Measurements from ENCODE around the gene SLC39A11. TPM values are rescaled to one million over a fixed set of nuclear protein-coding genes. Genes with fewer than 3 reads are reported as not detected.

Gene SLC39A11
- total RNA-seq, 1 experiment from 2014 or later = 15.8 TPM

DNA sequence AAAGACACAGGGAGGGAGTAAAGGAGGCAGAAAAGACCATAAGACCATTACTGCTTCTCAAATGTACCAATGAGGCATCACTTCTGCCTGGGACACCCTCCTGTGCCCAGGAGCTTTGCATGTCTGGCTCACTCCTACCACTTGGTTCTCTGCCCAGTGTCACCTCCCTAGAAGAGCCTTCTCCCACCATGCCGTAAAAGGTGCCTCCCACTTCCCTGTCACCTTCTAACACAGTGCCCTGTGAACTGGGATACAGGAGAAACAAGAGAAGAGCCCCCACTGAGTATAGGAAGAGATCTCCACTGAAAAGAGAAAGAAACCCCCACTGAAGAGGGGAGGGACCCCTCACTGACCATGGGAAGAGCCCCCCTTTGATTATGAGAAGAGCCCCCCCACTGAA, 486.9 kb downstream of the SLC39A11 start:
- no peaks in the 10 kb centered on the region for H3K9me3 Mint-ChIP-seq (ENCODE audit: unreplicated experiment)
- H3K4me3 Mint-ChIP-seq (ENCODE audit: unreplicated experiment) = no peak overlapping the region
- TF ChIP-seq, protein P1, sequence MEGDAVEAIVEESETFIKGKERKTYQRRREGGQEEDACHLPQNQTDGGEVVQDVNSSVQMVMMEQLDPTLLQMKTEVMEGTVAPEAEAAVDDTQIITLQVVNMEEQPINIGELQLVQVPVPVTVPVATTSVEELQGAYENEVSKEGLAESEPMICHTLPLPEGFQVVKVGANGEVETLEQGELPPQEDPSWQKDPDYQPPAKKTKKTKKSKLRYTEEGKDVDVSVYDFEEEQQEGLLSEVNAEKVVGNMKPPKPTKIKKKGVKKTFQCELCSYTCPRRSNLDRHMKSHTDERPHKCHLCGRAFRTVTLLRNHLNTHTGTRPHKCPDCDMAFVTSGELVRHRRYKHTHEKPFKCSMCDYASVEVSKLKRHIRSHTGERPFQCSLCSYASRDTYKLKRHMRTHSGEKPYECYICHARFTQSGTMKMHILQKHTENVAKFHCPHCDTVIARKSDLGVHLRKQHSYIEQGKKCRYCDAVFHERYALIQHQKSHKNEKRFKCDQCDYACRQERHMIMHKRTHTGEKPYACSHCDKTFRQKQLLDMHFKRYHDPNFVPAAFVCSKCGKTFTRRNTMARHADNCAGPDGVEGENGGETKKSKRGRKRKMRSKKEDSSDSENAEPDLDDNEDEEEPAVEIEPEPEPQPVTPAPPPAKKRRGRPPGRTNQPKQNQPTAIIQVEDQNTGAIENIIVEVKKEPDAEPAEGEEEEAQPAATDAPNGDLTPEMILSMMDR (IDR thresholded peaks at IDR 0.05; ENCODE audit: unreplicated experiment) = no peak
- peaks cover 58% of the 10 kb centered on the region for H3K4me1 Mint-ChIP-seq (ENCODE audit: insufficient read depth, unreplicated experiment)
- no peaks in the 10 kb centered on the region for H3K27me3 Mint-ChIP-seq (ENCODE audit: insufficient read depth, unreplicated experiment)
- BruUV-seq (replicated peaks) = no TSS peak
- intact Hi-C loops (cut with micrococcal nuclease) = no loop called here
- H3K27ac Mint-ChIP-seq (ENCODE audit: low read depth, unreplicated experiment) = no peak overlapping the region
- DNase-seq (ENCODE audit: unreplicated experiment) = no peak
- POLR2A ChIA-PET = interaction anchor here (0.6 to 1.8 kb wide), 2 partner anchors 16 to 20 kb away, joined by 3 to 7 read pairs; no protein-coding TSS in a partner anchor
- CTCF ChIA-PET = no interaction called here
- H3K36me3 Mint-ChIP-seq (ENCODE audit: insufficient read depth, unreplicated experiment) = no peaks in the 10 kb centered on the region

DNA sequence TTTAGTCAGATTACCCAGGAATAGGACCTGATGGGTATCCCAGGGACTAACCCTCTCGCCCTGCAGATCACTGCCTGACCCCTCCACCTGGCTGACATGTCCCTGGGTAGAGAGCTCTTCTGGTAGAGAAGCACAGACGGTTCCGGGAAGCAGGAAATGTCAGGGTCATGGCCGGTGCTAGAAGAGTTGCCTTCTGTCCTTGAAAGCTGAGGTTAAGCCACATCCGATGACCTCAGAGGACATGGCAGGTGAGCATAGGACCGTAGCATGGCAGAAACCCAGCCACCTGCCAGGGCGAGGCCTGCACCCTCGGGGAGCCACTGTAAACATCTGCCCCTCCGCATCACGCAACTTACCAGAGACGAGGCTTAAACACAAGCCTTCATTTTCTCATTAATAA, 488.0 kb downstream of the SLC39A11 start:
- no peaks in the 10 kb centered on the region for H3K9me3 Mint-ChIP-seq (ENCODE audit: unreplicated experiment)
- POLR2A ChIA-PET = interaction anchor here (0.8 to 3.7 kb wide), 4 partner anchors 9 to 18 kb away, joined by 3 to 48 read pairs (median 13); no protein-coding TSS in a partner anchor
- H3K36me3 Mint-ChIP-seq (ENCODE audit: insufficient read depth, unreplicated experiment) = no peaks in the 10 kb centered on the region
- intact Hi-C loops (cut with micrococcal nuclease) = no loop called here
- H3K27ac Mint-ChIP-seq (ENCODE audit: low read depth, unreplicated experiment) = peak overlapping the region; percentile 85
- no peak overlapping the region for H3K4me3 Mint-ChIP-seq (ENCODE audit: unreplicated experiment)
- H3K27me3 Mint-ChIP-seq (ENCODE audit: insufficient read depth, unreplicated experiment) = no peaks in the 10 kb centered on the region
- CTCF ChIA-PET = interaction anchor here (0.7 kb wide), 1 partner anchor 16 kb away, joined by 4 read pairs; no protein-coding TSS in a partner anchor
- TF ChIP-seq, protein P1 (IDR thresholded peaks at IDR 0.05; ENCODE audit: unreplicated experiment) = no peak
- DNase-seq (ENCODE audit: unreplicated experiment) = no peak
- peaks cover 56% of the 10 kb centered on the region for H3K4me1 Mint-ChIP-seq (ENCODE audit: insufficient read depth, unreplicated experiment)
- no TSS peak for BruUV-seq (replicated peaks)

DNA sequence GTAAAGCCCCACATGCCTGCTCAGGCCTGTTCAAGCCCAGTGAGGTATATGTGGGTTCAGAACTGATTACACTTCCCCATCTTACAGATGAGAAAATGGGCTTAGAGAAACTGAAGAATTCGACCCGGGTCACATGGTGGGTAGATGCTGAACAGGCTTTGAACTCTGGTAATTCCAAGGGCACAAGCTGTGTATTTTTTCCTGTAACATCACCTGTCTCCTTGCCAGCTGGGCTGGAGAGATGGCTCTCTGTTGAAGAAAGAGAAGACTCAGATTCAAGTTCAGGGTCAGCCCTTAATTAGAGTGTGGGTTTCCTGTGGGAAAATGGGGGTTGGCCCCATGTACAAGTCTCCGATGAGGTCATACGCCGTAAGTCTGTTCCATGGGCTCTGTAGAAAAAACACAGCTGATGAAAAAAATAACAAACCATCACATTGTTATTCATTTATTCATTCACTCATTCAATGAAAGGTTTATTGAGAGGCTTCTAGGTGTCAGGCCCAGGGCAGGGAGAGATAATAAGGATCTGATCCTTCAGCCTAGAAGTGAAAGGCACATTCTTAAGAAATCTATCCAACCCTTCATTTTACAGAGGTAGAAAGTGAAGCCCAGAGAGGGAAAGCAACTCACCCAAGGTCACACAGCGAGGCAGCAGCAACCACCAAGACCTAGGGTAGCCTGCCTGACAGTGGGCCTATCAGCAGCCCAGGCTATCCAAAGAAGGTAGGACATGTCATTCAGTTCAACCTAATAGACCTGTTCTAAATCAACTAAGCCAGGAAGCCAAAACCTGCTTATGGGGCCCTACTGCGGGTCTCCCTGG, 488.9 kb downstream of the SLC39A11 start:
- no TSS peak for BruUV-seq (replicated peaks)
- peak; percentile 47 for DNase-seq (ENCODE audit: unreplicated experiment)
- ChIA-PET CTCF (interaction anchor here (0.5 to 1.0 kb wide), 6 partner anchors 9 to 472 kb away, joined by 3 to 4 read pairs (median 4); no protein-coding TSS in a partner anchor), POLR2A (interaction anchor here (1.1 to 3.7 kb wide), 6 partner anchors 10 to 48 kb away, joined by 3 to 48 read pairs (median 13); no protein-coding TSS in a partner anchor)
- intact Hi-C loops (cut with micrococcal nuclease) = no loop called here
- H3K36me3 Mint-ChIP-seq (ENCODE audit: insufficient read depth, unreplicated experiment) = no peaks in the 10 kb centered on the region
- TF ChIP-seq, protein P1 (IDR thresholded peaks at IDR 0.05; ENCODE audit: unreplicated experiment) = no peak
- peak overlapping the region; percentile 85 for H3K27ac Mint-ChIP-seq (ENCODE audit: low read depth, unreplicated experiment)
- H3K4me3 Mint-ChIP-seq (ENCODE audit: unreplicated experiment) = peak overlapping the region; percentile 34
- no peaks in the 10 kb centered on the region for H3K9me3 Mint-ChIP-seq (ENCODE audit: unreplicated experiment)
- H3K27me3 Mint-ChIP-seq (ENCODE audit: insufficient read depth, unreplicated experiment) = no peaks in the 10 kb centered on the region
- H3K4me1 Mint-ChIP-seq (ENCODE audit: insufficient read depth, unreplicated experiment) = peaks cover 47% of the 10 kb centered on the region
